Thyroid gland (tissue), 4 donors: ENCODE results near the gene PHACTR3. TPM values are rescaled to one million over a fixed set of nuclear protein-coding genes. Genes with fewer than 3 reads are reported as not detected.

Experiments
- DNase-seq, 2 donors: peaks; one replicate each; pipeline ENCODE4 v3.0.0-alpha.2; 2019
- H3K27ac ChIP-seq, 3 donors: fragments of 200-600 bp; sonication (generic); 1 replicate in 2 of 3; 2 replicates in 1 of 3; pipeline ENCODE4 v1.5.1; 2016 to 2019; ENCODE audit warnings: mild to moderate bottlenecking in 1 of 3, moderate library complexity in 1 of 3
- H3K27me3 ChIP-seq: fragments of 200-600 bp; sonication (generic); one replicate; pipeline ENCODE4 v1.5.1; 2019
- H3K36me3 ChIP-seq, 2 donors: fragments of 200-600 bp; sonication (generic); one replicate each; pipeline ENCODE4 v1.5.1; 2016 to 2019
- H3K4me1 ChIP-seq, 2 donors: fragments of 200-600 bp; sonication (generic); one replicate each; pipeline ENCODE4 v1.5.1; 2017 to 2019
- H3K4me3 ChIP-seq, 3 donors: fragments of 200-600 bp; sonication (generic); replicated peaks in 1 of 3; 1 replicate in 2 of 3; 2 replicates in 1 of 3; pipeline ENCODE4 v1.5.1; 2016; ENCODE audit warnings: mild to moderate bottlenecking in 1 of 3
- H3K9me3 ChIP-seq: fragments of 200-600 bp; sonication (generic); one replicate; pipeline ENCODE4 v1.5.1; 2017
- CTCF ChIP-seq, 6 experiments: fragments of 200-600 bp in 3 of 6; fragments of 450-650 bp in 3 of 6; sonication (generic) in 3 of 6; IDR thresholded peaks; one replicate each; pipeline ENCODE4 v1.5.1; 2016 to 2019; ENCODE audit warnings: antibody characterized with exemption in 6 of 6, mild to moderate bottlenecking in 2 of 6, inconsistent platforms in 1 of 6, moderate library complexity in 1 of 6
- POLR2A ChIP-seq, 2 donors: fragments of 450-650 bp; IDR thresholded peaks; one replicate each; pipeline ENCODE4 v1.6.1; 2017; ENCODE audit warnings: antibody characterized with exemption in 2 of 2, mild to moderate bottlenecking in 2 of 2, moderate library complexity in 1 of 2
- WGBS, 2 donors: methylation state at CpG; one replicate each; pipeline ENCODE4 v1.1.5; 2017; 5-methylcytosine and 5-hydroxymethylcytosine counted together
- intact Hi-C: fragments of 100-400 bp; cut with DNase I; formaldehyde crosslinking; loops from one replicate; pipeline ENCODE4 v1.15.1; 2023
- total RNA-seq, 4 donors: library from RNA; depleted of rRNA; stranded (reverse); fragments of >200 nt; gene quantifications; one replicate each; pipeline ENCODE4 v1.2.3, GENCODE V29; 2016

PHACTR3 gene
- total RNA-seq, 4 donors from 2014 or later = 2.4 TPM; not detected in 3

GRCh38 chr20:59690101-59690500, 85.8 kb downstream of the PHACTR3 start:
- Histone ChIP-seq H3K4me1 (no peaks in the 10 kb centered on the region), H3K36me3 (no peaks in the 10 kb centered on the region), H3K9me3 (no peaks in the 10 kb centered on the region), H3K4me3 (no peak overlapping the region), H3K27ac (no peak overlapping the region), H3K27me3 (no peaks in the 10 kb centered on the region)
- TF ChIP-seq CTCF (IDR thresholded peaks at IDR 0.05) (no peak), POLR2A (IDR thresholded peaks at IDR 0.05) (no peak)
- intact Hi-C loops = no loop called here
- 76 to 78% methylated on average over 4 of the region's 4 CpGs for WGBS, 2 donors
- DNase-seq = no peak

GRCh38 chr20:59690976-59691375, 86.6 kb downstream of the PHACTR3 start:
- intact Hi-C loops = no loop called here
- TF ChIP-seq CTCF (IDR thresholded peaks at IDR 0.05) = no peak
- no peak for TF ChIP-seq POLR2A (IDR thresholded peaks at IDR 0.05)
- H3K27ac ChIP-seq = no peak overlapping the region
- H3K4me1 ChIP-seq = no peaks in the 10 kb centered on the region
- DNase-seq = no peak
- no peaks in the 10 kb centered on the region for H3K36me3 ChIP-seq
- no peaks in the 10 kb centered on the region for H3K27me3 ChIP-seq
- H3K4me3 ChIP-seq = no peak overlapping the region
- no peaks in the 10 kb centered on the region for H3K9me3 ChIP-seq
- WGBS, 2 donors = 74 to 78% methylated on average over 4 of the region's 4 CpGs

- Histone ChIP-seq H3K4me3 (no peak overlapping the region), H3K4me1 (no peaks in the 10 kb centered on the region), H3K9me3 (no peaks in the 10 kb centered on the region), H3K27ac (no peak overlapping the region), H3K36me3 (no peaks in the 10 kb centered on the region), H3K27me3 (no peaks in the 10 kb centered on the region)
- WGBS, 2 donors = 71 to 81% methylated on average over 3 of the region's 3 CpGs
- DNase-seq = no peak
- intact Hi-C loops = no loop called here
- TF ChIP-seq POLR2A (IDR thresholded peaks at IDR 0.05) (no peak), CTCF (IDR thresholded peaks at IDR 0.05) (no peak)
Measured at GRCh38 chr20:59692139-59692538, 87.8 kb downstream of the PHACTR3 start.

- H3K27me3 ChIP-seq = no peaks in the 10 kb centered on the region
- WGBS, 2 donors = 89 to 94% methylated on average over 4 of the region's 4 CpGs
- no peak overlapping the region for H3K27ac ChIP-seq
- H3K9me3 ChIP-seq = no peaks in the 10 kb centered on the region
- TF ChIP-seq POLR2A (IDR thresholded peaks at IDR 0.05) = no peak
- TF ChIP-seq CTCF (IDR thresholded peaks at IDR 0.05) = no peak
- H3K4me3 ChIP-seq = no peak overlapping the region
- intact Hi-C loops = no loop called here
- no peaks in the 10 kb centered on the region for H3K4me1 ChIP-seq
- no peak for DNase-seq
- H3K36me3 ChIP-seq = no peaks in the 10 kb centered on the region
Measured at GRCh38 chr20:59693587-59693986, 89.2 kb downstream of the PHACTR3 start.

- Histone ChIP-seq H3K4me3 (no peak overlapping the region), H3K9me3 (no peaks in the 10 kb centered on the region), H3K27ac (no peak overlapping the region), H3K4me1 (no peaks in the 10 kb centered on the region), H3K27me3 (no peaks in the 10 kb centered on the region), H3K36me3 (no peaks in the 10 kb centered on the region)
- DNase-seq = no peak
- TF ChIP-seq CTCF (IDR thresholded peaks at IDR 0.05) = no peak
- no peak for TF ChIP-seq POLR2A (IDR thresholded peaks at IDR 0.05)
- 56 to 82% methylated on average over 5 of the region's 5 CpGs for whole genome bisulfite sequencing, 2 donors
- intact Hi-C loops = no loop called here
Measured at GRCh38 chr20:59696476-59696875, 92.1 kb downstream of the PHACTR3 start.
